NT2/D1 (cell line): ENCODE data around the gene C19orf53.

Source experiments
- YY1 ChIP-seq: IDR thresholded peaks from 2 replicates; pipeline ENCODE4 v1.6.1; 2011; ENCODE audit not compliant: insufficient read length, insufficient read depth
- ZNF274 ChIP-seq: IDR thresholded peaks from 2 replicates; pipeline ENCODE4 v1.6.1; 2011; ENCODE audit warnings: mild to moderate bottlenecking, low read depth, low read length

DNA sequence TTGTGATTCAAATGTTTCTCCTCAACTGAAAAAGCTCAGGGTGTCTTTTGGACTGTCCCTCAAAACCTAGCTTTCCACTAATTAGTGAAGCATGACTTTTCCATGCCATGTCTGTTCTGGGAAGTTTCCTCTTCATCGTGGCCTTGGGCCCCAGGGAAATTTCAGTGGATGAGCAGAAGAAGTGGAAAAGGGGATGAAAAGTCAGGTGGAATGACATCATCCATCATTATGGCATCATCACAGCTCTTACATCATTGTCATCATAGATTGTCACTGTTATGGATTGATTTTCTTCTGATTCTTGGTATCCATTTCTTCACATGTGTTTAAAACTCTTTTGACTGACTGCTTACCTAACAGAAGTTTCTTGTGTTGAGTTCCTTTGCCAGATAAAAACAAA lies 36.2 kb upstream of the C19orf53 start:
- TF ChIP-seq ZNF274 (no peak), YY1 (no peak)
